Naive thymus-derived CD4-positive, alpha-beta T cell (primary cell): ENCODE results near the gene DET1. TPM values are rescaled to one million over a fixed set of nuclear protein-coding genes. Genes with fewer than 3 reads are reported as not detected.

Source experiments
- ATAC-seq: fragments of 150-1000 bp; cut with Tn5 transposase; 2 replicates; pipeline ENCODE4 v1.10.0; 2021; ENCODE audit warnings: mild to moderate bottlenecking, moderate library complexity
- CTCF ChIA-PET: fragments of 350-600 bp; sonication (Branson Sonifier 250); formaldehyde crosslinking; loops from one replicate; lab custom pipeline; 2021; ENCODE audit warnings: antibody characterized with exemption; lab: Charles Lee
- POLR2A ChIA-PET: fragments of 350-600 bp; sonication (Branson Sonifier 250); formaldehyde crosslinking; loops from one replicate; lab custom pipeline; 2021; ENCODE audit warnings: antibody characterized with exemption, inconsistent platforms; lab: Charles Lee
- DNase-seq, 9 donors: peaks; one replicate each; pipeline versions ENCODE4 v3.0.0 to v3.0.0-alpha.2; 2020 to 2022; ENCODE audit warnings: mixed read lengths in 1 of 9
- H3K27ac ChIP-seq: one replicate; pipeline ENCODE4 v1.7.0; 2013; ENCODE audit warnings: mild to moderate bottlenecking, low read depth, low read length, moderate library complexity
- H3K27me3 ChIP-seq, 2 donors: one replicate each; pipeline ENCODE4 v1.7.0; 2013; ENCODE audit warnings: low read length in 2 of 2, mild to moderate bottlenecking in 2 of 2, moderate library complexity in 2 of 2; ENCODE audit not compliant: control insufficient read depth in 2 of 2, insufficient read depth in 2 of 2
- H3K36me3 ChIP-seq, 3 experiments: 1 replicate in 2 of 3; 2 replicates in 1 of 3; pipeline ENCODE4 v1.7.0; 2013; ENCODE audit warnings: low read length in 3 of 3, mild to moderate bottlenecking in 3 of 3, moderate library complexity in 1 of 3; ENCODE audit not compliant: insufficient read depth in 3 of 3, control insufficient read depth in 2 of 3
- H3K4me1 ChIP-seq, 2 donors: one replicate each; pipeline ENCODE4 v1.7.0; 2013; ENCODE audit warnings: low read length in 2 of 2, mild to moderate bottlenecking in 2 of 2, moderate library complexity in 1 of 2; ENCODE audit not compliant: control insufficient read depth in 2 of 2, insufficient read depth in 2 of 2
- H3K4me3 ChIP-seq: 2 replicates; pipeline ENCODE4 v1.7.0; 2013; ENCODE audit warnings: mild to moderate bottlenecking, low read length
- H3K9me3 ChIP-seq, 3 experiments: 1 replicate in 2 of 3; 2 replicates in 1 of 3; pipeline ENCODE4 v1.7.0; 2013; ENCODE audit warnings: low read length in 3 of 3; ENCODE audit not compliant: control insufficient read depth in 2 of 3
- H3K27ac Mint-ChIP-seq, 9 donors: one replicate each; pipeline ENCODE4 v1.8.0; 2020 to 2022; ENCODE audit warnings: mixed read lengths in 9 of 9, mild to moderate bottlenecking in 8 of 9, moderate library complexity in 5 of 9, inconsistent platforms in 2 of 9
- H3K27me3 Mint-ChIP-seq, 5 donors: one replicate each; pipeline ENCODE4 v1.8.0; 2021 to 2022; ENCODE audit warnings: mixed read lengths in 5 of 5, mild to moderate bottlenecking in 1 of 5
- H3K36me3 Mint-ChIP-seq, 5 donors: one replicate each; pipeline ENCODE4 v1.8.0; 2020 to 2022; ENCODE audit warnings: mixed read lengths in 5 of 5, mild to moderate bottlenecking in 3 of 5, inconsistent platforms in 1 of 5
- H3K4me1 Mint-ChIP-seq, 7 donors: one replicate each; pipeline ENCODE4 v1.8.0; 2020 to 2022; ENCODE audit warnings: mixed read lengths in 7 of 7, mild to moderate bottlenecking in 3 of 7, inconsistent platforms in 1 of 7
- H3K4me3 Mint-ChIP-seq, 10 donors: one replicate each; pipeline ENCODE4 v1.8.0; 2020 to 2022; ENCODE audit warnings: mild to moderate bottlenecking in 10 of 10, mixed read lengths in 10 of 10, moderate library complexity in 6 of 10, inconsistent platforms in 2 of 10
- H3K9me3 Mint-ChIP-seq, 11 donors: one replicate each; pipeline ENCODE4 v1.8.0; 2020 to 2022; ENCODE audit warnings: mixed read lengths in 11 of 11, mild to moderate bottlenecking in 4 of 11, inconsistent platforms in 1 of 11, moderate library complexity in 1 of 11
- intact Hi-C, 2 donors: fragments of 100-400 bp; cut with micrococcal nuclease; formaldehyde crosslinking; loops; one replicate each; pipeline ENCODE4 v1.15.1; 2023
- polyA plus RNA-seq, 2 donors: library from polyadenylated mRNA; unstranded; fragments of 300-500 nt; fragmentation: Illumina TruSeq; gene quantifications; one replicate each; pipeline ENCODE4 v1.2.3, GENCODE V29; 2021
- total RNA-seq, 6 experiments: library from RNA in 5 of 6; stranded (reverse) in 5 of 6; gene quantifications; 1 replicate in 5 of 6; 2 replicates in 1 of 6; pipeline ENCODE4 v1.2.3 and lab custom pipeline; 2021 to 2026

Gene DET1
- total and polyA plus RNA-seq, 7 experiments from 2014 or later: 1.9 to 16.5 (median 5.4) TPM

DNA sequence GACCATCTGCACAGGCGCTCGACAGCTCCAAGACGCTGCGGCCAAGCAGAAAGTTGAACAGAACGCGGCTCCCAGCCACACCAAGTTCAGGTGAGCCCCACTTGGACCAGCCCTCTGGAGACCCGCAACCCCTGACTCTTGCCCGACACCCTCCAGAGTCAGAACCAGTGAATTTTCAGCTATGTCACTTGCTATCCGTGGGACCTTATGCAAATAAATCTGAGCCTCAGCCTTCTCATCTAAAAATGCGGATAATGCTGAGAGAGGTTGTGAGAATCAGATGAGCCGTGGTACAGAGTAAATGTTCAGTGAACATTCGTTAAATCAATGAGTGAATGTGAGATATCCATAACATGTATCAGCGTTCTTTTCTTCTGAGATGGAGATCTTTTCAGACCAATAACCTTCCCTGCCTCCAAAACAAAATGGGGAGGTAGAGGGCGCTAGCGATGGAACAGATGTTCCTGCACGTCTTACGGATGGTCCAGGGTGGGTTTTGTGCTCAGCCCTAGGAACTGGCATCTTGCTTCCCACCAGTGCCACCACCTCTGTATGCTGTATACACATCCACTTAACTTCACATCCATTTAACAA, 78.4 kb downstream of the DET1 start:
- POLR2A ChIA-PET: interaction anchor here (0.5 to 2.2 kb wide), 9 partner anchors 13 to 664 kb away, joined by 3 to 11 read pairs (median 7); partner anchors contain the start of genes AEN and ISG20
- peaks cover 3 to 31% (median 16%) of the 10 kb centered on the region in 5 donors for H3K36me3 Mint-ChIP-seq
- DNase-seq: peak in 2 of 9 donors; percentile 2 to 15
- H3K9me3 ChIP-seq: no peaks in the 10 kb centered on the region
- peaks cover 18 to 42% (median 29%) of the 10 kb centered on the region in 7 donors for H3K4me1 Mint-ChIP-seq
- ATAC-seq: no peak
- no peaks in the 10 kb centered on the region for H3K27me3 Mint-ChIP-seq
- peak overlapping the region; percentile 96 to 99 (median 98) for H3K27ac Mint-ChIP-seq
- H3K4me3 Mint-ChIP-seq: peak overlapping the region; percentile 87 to 98 (median 97)
- H3K4me1 ChIP-seq: peaks cover 0 to 19% of the 10 kb centered on the region in 2 donors
- no peaks in the 10 kb centered on the region for H3K27me3 ChIP-seq
- intact Hi-C loops: loop anchor here (1.0 to 5.0 kb wide), 13 partner anchors 13 to 1109 kb away; partner anchors contain the start of genes ABHD2 (in 2 of the 2), AEN (in 2 of the 2), DET1 (in 1 of the 2) and FANCI (in 1 of the 2)
- H3K9me3 Mint-ChIP-seq: peaks cover 0 to 5% (median 0%) of the 10 kb centered on the region in 11 donors
- CTCF ChIA-PET: no interaction called here
- H3K4me3 ChIP-seq: peak overlapping the region; percentile 75
- peak overlapping the region; percentile 95 for H3K27ac ChIP-seq
- peaks cover 7 to 36% (median 11%) of the 10 kb centered on the region in 3 experiments for H3K36me3 ChIP-seq

DNA sequence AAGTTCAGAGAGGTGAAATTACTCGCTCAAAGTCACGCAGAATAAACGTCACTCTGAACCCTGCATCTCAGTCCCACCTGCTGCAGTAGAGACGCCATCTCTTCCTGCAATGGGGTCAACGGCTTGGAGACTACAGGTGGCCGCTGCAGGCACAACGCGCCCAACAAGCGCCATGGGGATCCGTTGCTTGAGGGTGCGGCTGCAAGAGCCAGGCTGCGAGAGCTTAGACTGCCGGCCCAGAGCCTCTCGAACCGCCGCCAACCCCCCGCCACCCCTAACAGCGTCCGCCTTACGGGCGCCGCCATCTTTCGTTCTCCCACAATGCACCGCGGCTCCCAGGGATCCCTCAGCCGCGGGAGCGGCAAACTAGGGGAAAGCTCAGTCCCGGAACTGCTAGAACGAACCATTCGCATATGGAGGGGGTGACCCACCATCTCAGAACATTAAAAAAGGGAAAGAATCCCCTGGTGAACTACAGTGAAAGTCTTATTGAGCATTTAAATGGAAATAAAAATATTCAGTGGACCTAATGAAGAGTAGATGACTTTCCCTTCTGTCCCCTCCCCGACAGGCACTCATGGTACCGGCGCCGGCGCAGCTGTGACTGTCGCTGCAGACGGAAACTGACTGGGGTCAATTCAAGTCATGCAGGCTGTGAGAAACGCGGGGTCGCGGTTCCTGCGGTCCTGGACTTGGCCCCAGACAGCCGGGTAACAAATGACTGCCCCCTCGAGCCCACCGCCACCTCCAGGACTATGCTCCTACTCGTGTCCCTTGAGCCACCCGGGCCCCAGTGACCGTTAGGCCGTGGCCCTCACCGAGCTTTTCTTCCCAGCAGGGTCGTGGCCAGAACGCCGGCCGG, 79.2 kb downstream of the DET1 start, which contains the start of the genes MRPL46 and MRPS11:
TSS of gene MRPL46 (minus strand) at position 316 of the 862 bp plus-strand sequence. CDS start at position 305, 11 bp downstream.
TSS of gene MRPS11 (plus strand) at position 636 of the 862 bp plus-strand sequence. CDS start at position 646, 10 bp downstream.
- intact Hi-C loops: loop anchor here (1.0 to 5.0 kb wide), 13 partner anchors 12 to 1110 kb away; partner anchors contain the start of genes ABHD2 (in 2 of the 2), AEN (in 2 of the 2), DET1 (in 1 of the 2) and FANCI (in 1 of the 2)
- no peaks in the 10 kb centered on the region for H3K27me3 Mint-ChIP-seq
- peak within 1 kb of the TSS; percentile 75 for H3K4me3 ChIP-seq

DNA sequence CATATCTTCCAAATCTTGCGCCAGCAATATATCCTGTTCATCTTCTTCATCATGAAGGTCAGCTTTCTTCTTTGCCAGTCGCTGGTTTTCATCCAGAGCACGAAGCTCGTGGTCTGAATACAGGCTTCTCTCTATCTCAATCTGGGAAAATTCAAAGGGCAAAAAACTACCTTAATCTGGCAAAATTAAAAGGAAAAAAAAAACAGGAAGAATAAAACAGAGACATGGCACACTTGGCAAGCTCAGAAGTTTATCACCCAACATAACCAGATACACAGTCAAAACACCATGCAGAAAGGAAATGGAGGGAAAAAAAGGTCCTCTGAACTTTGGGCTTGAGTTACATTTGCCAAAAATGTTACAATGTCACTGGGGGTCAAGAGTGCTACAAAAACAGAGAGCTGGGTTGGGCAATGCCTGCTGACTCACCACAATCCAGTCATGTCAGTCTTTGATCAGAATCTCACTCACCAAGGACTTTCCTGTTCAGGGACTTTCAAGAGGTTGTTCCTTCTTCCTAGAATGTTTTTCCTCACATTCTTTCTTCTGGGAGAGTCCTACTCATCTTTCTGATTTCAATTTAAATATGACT, 80.8 kb downstream of the DET1 start:
- no peaks in the 10 kb centered on the region for H3K27me3 ChIP-seq
- peaks cover 7 to 39% (median 9%) of the 10 kb centered on the region in 3 experiments for H3K36me3 ChIP-seq
- no peaks in the 10 kb centered on the region for H3K9me3 ChIP-seq
- no peak overlapping the region for H3K27ac ChIP-seq
- Mint-ChIP-seq H3K4me1 (peaks cover 18 to 42% (median 25%) of the 10 kb centered on the region in 7 donors), H3K36me3 (peaks cover 4 to 23% (median 15%) of the 10 kb centered on the region in 5 donors), H3K27me3 (no peaks in the 10 kb centered on the region), H3K4me3 (peak overlapping the region in 9 of 10 donors; percentile 50 to 98 (median 96)), H3K9me3 (peaks cover 0 to 5% (median 0%) of the 10 kb centered on the region in 11 donors), H3K27ac (peak overlapping the region in 6 of 9 donors; percentile 7 to 99 (median 78))
- ATAC-seq (no peak), DNase-seq (no peak)
- no peak overlapping the region for H3K4me3 ChIP-seq
- ChIA-PET CTCF (interaction anchor here (0.7 kb wide), 1 partner anchor 10 kb away, joined by 4 read pairs; no protein-coding TSS in a partner anchor), POLR2A (no interaction called here)
- intact Hi-C loops: loop anchor here (2.0 to 5.0 kb wide), 6 partner anchors 199 to 1112 kb away; partner anchors contain the start of genes ABHD2 (in 1 of the 2), FANCI (in 1 of the 2), HAPLN3 (in 1 of the 2) and TICRR (in 1 of the 2)
- peaks cover 0 to 19% of the 10 kb centered on the region in 2 donors for H3K4me1 ChIP-seq

More for the DNA sequence above, 79.2 kb downstream of the DET1 start, which contains the start of the genes MRPL46 and MRPS11:
- DNase-seq (peak; percentile 78 to 94 (median 91)), ATAC-seq (peak; percentile 97)
- no peaks in the 10 kb centered on the region for H3K27me3 ChIP-seq
- no peaks in the 10 kb centered on the region for H3K9me3 ChIP-seq
- CTCF ChIA-PET: interaction anchor here (0.9 kb wide), 1 partner anchor 197 kb away, joined by 3 read pairs; no protein-coding TSS in a partner anchor
- H3K4me1 Mint-ChIP-seq: peaks cover 18 to 42% (median 29%) of the 10 kb centered on the region in 7 donors
- peaks cover 0 to 5% (median 0%) of the 10 kb centered on the region in 11 donors for H3K9me3 Mint-ChIP-seq
- H3K27ac ChIP-seq: peak within 1 kb of the TSS; percentile 95
- H3K4me1 ChIP-seq: peaks cover 0 to 19% of the 10 kb centered on the region in 2 donors
- peak within 1 kb of the TSS; percentile 96 to 99 (median 98) for H3K27ac Mint-ChIP-seq
- H3K36me3 Mint-ChIP-seq: peaks cover 3 to 27% (median 16%) of the 10 kb centered on the region in 5 donors
- H3K36me3 ChIP-seq: peaks cover 3 to 34% (median 9%) of the 10 kb centered on the region in 3 experiments
- peak within 1 kb of the TSS; percentile 87 to 98 (median 97) for H3K4me3 Mint-ChIP-seq
- POLR2A ChIA-PET: interaction anchor here (0.5 to 2.2 kb wide), 9 partner anchors 13 to 664 kb away, joined by 3 to 11 read pairs (median 7); partner anchors contain the start of genes AEN and ISG20

GRCh38 chr15:88463870-88464532, 82.5 kb downstream of the DET1 start:
- POLR2A ChIA-PET: interaction anchor here (0.7 kb wide), 1 partner anchor 19 kb away, joined by 3 read pairs; no protein-coding TSS in a partner anchor
- H3K4me3 ChIP-seq: no peak overlapping the region
- peaks cover 0 to 5% (median 0%) of the 10 kb centered on the region in 11 donors for H3K9me3 Mint-ChIP-seq
- peaks cover 4 to 34% (median 17%) of the 10 kb centered on the region in 5 donors for H3K36me3 Mint-ChIP-seq
- peaks cover 18 to 42% (median 25%) of the 10 kb centered on the region in 7 donors for H3K4me1 Mint-ChIP-seq
- no peak for ATAC-seq
- H3K27me3 Mint-ChIP-seq: no peaks in the 10 kb centered on the region
- CTCF ChIA-PET: interaction anchor here (1.0 to 1.5 kb wide), 3 partner anchors 9 to 13 kb away, joined by 3 read pairs; no protein-coding TSS in a partner anchor
- intact Hi-C loops: no loop called here
- H3K4me3 Mint-ChIP-seq: peak overlapping the region in 1 of 10 donors; percentile 17
- H3K4me1 ChIP-seq: peaks cover 0 to 18% of the 10 kb centered on the region in 2 donors
- peaks cover 9 to 56% (median 17%) of the 10 kb centered on the region in 3 experiments for H3K36me3 ChIP-seq
- no peak overlapping the region for H3K27ac ChIP-seq
- H3K27ac Mint-ChIP-seq: peak overlapping the region in 1 of 9 donors; percentile 21
- no peaks in the 10 kb centered on the region for H3K9me3 ChIP-seq
- H3K27me3 ChIP-seq: no peaks in the 10 kb centered on the region
- no peak for DNase-seq
